HG02981 (cell line): Measurements from ENCODE around the gene FBRSL1.

Experiments used
- ATAC-seq: cut with Tn5 transposase; IDR thresholded peaks from one replicate; pipeline ENCODE4 v1.9.1; 2021; ENCODE audit warnings: mild to moderate bottlenecking, moderate library complexity; ENCODE audit not compliant: unreplicated experiment

FBRSL1 gene

GRCh38 chr12:132554845-132555630 lies 65.1 kb downstream of the FBRSL1 start:
- no peak for ATAC-seq

- ATAC-seq = no peak
Measured at GRCh38 chr12:132555686-132556085, 65.7 kb downstream of the FBRSL1 start.

- ATAC-seq = no peak
Measured at GRCh38 chr12:132556216-132556615, 66.3 kb downstream of the FBRSL1 start.

- no peak for ATAC-seq
Measured at GRCh38 chr12:132556801-132557200, 66.8 kb downstream of the FBRSL1 start.

- no peak for ATAC-seq
Measured at GRCh38 chr12:132557291-132558015, 67.5 kb downstream of the FBRSL1 start.

- ATAC-seq = no peak
Measured at GRCh38 chr12:132558042-132558856, 68.3 kb downstream of the FBRSL1 start.

- no peak for ATAC-seq
Measured at GRCh38 chr12:132558861-132559623, 69.1 kb downstream of the FBRSL1 start.

- no peak for ATAC-seq
Measured at GRCh38 chr12:132559652-132560363, 69.9 kb downstream of the FBRSL1 start.

GRCh38 chr12:132560364-132560613 lies 70.3 kb downstream of the FBRSL1 start:
- ATAC-seq = no peak

GRCh38 chr12:132560614-132561426 lies 70.9 kb downstream of the FBRSL1 start:
- no peak for ATAC-seq
